HCT116 (cell line): Measurements from ENCODE around the gene RPH3AL. TPM values are rescaled to one million over a fixed set of nuclear protein-coding genes. Genes with fewer than 3 reads are reported as not detected.

Source experiments
- ATAC-seq: fragments of 200-7000 bp; cut with Tn5 transposase; 2 replicates; pipeline ENCODE4 v1.9.1; 2020; ENCODE audit warnings: mild to moderate bottlenecking, moderate library complexity
- BruUV-seq: library from RNA; stranded (reverse); fragments of 400-500 nt; replicated peaks from 2 replicates; lab custom pipeline; 2021; lab: Mats Ljungman, UMichigan
- CTCF ChIA-PET: fragments of 300-600 bp; sonication (Branson Sonifier 250); formaldehyde crosslinking; loops from one replicate; lab custom pipeline; 2021; ENCODE audit warnings: antibody characterized with exemption; lab: Charles Lee
- POLR2A ChIA-PET: fragments of 300-600, 350-600 bp; sonication (Branson Sonifier 250); formaldehyde crosslinking; loops from one replicate; lab custom pipeline; 2021; ENCODE audit warnings: antibody characterized with exemption; lab: Charles Lee
- RAD21 ChIA-PET, 2 experiments: fragments of 300-600 bp; sonication (Branson Sonifier 250); formaldehyde crosslinking; loops; one replicate each; lab custom pipeline; 2023; ENCODE audit warnings: low total read pairs in 2 of 2; ENCODE audit not compliant: uncharacterized antibody in 2 of 2, unreplicated experiment in 2 of 2, low non-redundant PET in 1 of 2; lab: Charles Lee
- DNase-seq: peaks from one replicate; pipeline ENCODE4 v3.0.0-alpha.2; 2010; ENCODE audit warnings: low read depth, low spot score
- H2AFZ ChIP-seq: fragments of 200-600 bp; shearing (Covaris generic), sonication (generic); 2 replicates; pipeline ENCODE4 v1.6.1; 2017; ENCODE audit warnings: low read depth, mixed run types, mixed read lengths, antibody characterized with exemption, low read length; ENCODE audit not compliant: poor library complexity, severe bottlenecking
- H3K27ac ChIP-seq: 2 replicates; pipeline ENCODE4 v1.5.1; 2012; ENCODE audit warnings: low read depth, low read length
- H3K27me3 ChIP-seq: fragments of 200-600 bp; sonication (generic); 2 replicates; pipeline ENCODE4 v1.6.1; 2016; ENCODE audit warnings: mixed run types, low read length, mixed read lengths; ENCODE audit not compliant: insufficient read depth
- H3K36me3 ChIP-seq, 2 experiments: fragments of 200-500 bp in 1 of 2; fragments of 200-600 bp in 1 of 2; sonication (Bioruptor generic) in 1 of 2; sonication (generic) in 1 of 2; 2 replicates each; pipeline versions ENCODE4 v1.5.1 to v1.6.1; 2014 to 2016; ENCODE audit warnings: low read length in 2 of 2, inconsistent platforms in 1 of 2, mixed read lengths in 1 of 2, mixed run types in 1 of 2; ENCODE audit not compliant: insufficient read depth in 2 of 2, control insufficient read depth in 1 of 2
- H3K4me1 ChIP-seq, 2 experiments: fragments of 200-600 bp in 1 of 2; sonication (generic) in 1 of 2; 2 replicates each; pipeline versions ENCODE4 v1.5.1 to v1.6.1; 2012 to 2017; ENCODE audit warnings: low read length in 2 of 2, inconsistent platforms in 1 of 2, mild to moderate bottlenecking in 1 of 2, mixed read lengths in 1 of 2, mixed run types in 1 of 2, moderate library complexity in 1 of 2; ENCODE audit not compliant: insufficient read depth in 2 of 2, control insufficient read depth in 1 of 2
- H3K4me2 ChIP-seq: fragments of 200-600 bp; sonication (generic); 2 replicates; pipeline ENCODE4 v1.6.1; 2017; ENCODE audit warnings: mixed run types, low read length, mixed read lengths
- H3K4me3 ChIP-seq, 2 experiments: fragments of 200-600 bp in 1 of 2; sonication (generic) in 1 of 2; replicated peaks in 1 of 2; 2 replicates each; pipeline ENCODE4 v1.5.1; 2011 to 2016; ENCODE audit warnings: low read length in 2 of 2, control low read depth in 1 of 2, low read depth in 1 of 2, mild to moderate bottlenecking in 1 of 2, mixed read lengths in 1 of 2, mixed run types in 1 of 2
- H3K79me2 ChIP-seq: fragments of 200-600 bp; sonication (generic); 2 replicates; pipeline ENCODE4 v1.6.1; 2017; ENCODE audit warnings: mild to moderate bottlenecking, mixed run types, low read length, moderate library complexity, mixed read lengths; ENCODE audit not compliant: insufficient read depth
- H3K9ac ChIP-seq: fragments of 200-600 bp; sonication (generic); 2 replicates; pipeline ENCODE4 v1.6.1; 2016; ENCODE audit warnings: low read length, mixed read lengths
- H3K9me2 ChIP-seq: fragments of 200-600 bp; sonication (generic), shearing (Covaris generic); 2 replicates; pipeline ENCODE4 v1.6.1; 2017; ENCODE audit warnings: mixed run types, mild to moderate bottlenecking, moderate library complexity; ENCODE audit not compliant: insufficient read depth
- H3K9me3 ChIP-seq, 2 experiments: fragments of 200-500 bp in 1 of 2; fragments of 200-600 bp in 1 of 2; sonication (Bioruptor generic) in 1 of 2; sonication (generic) in 1 of 2; 2 replicates each; pipeline ENCODE4 v1.6.1; 2014 to 2017; ENCODE audit warnings: low read length in 2 of 2, mixed read lengths in 2 of 2, inconsistent platforms in 1 of 2, low read depth in 1 of 2, mild to moderate bottlenecking in 1 of 2, mixed run types in 1 of 2, moderate library complexity in 1 of 2; ENCODE audit not compliant: control insufficient read depth in 1 of 2, insufficient read depth in 1 of 2
- H4K20me1 ChIP-seq: fragments of 200-600 bp; sonication (generic), shearing (Covaris generic); 2 replicates; pipeline ENCODE4 v1.6.1; 2017; ENCODE audit warnings: mixed run types, mild to moderate bottlenecking, moderate library complexity; ENCODE audit not compliant: insufficient read depth
- CBX3 ChIP-seq: IDR thresholded peaks from 2 replicates; pipeline ENCODE4 v1.6.1; 2012; ENCODE audit warnings: low read depth
- EGR1 ChIP-seq: IDR thresholded peaks from 2 replicates; pipeline ENCODE4 v1.6.1; 2012; ENCODE audit warnings: low read depth
- EZH2 ChIP-seq: fragments of 200-600 bp; sonication (generic); IDR thresholded peaks from 2 replicates; pipeline ENCODE4 v1.6.1; 2017; ENCODE audit warnings: antibody characterized with exemption, mixed run types
- EZH2phosphoT487 ChIP-seq: fragments of 200-600 bp; IDR thresholded peaks from 2 replicates; pipeline ENCODE4 v1.6.1; 2018; ENCODE audit warnings: antibody characterized with exemption, borderline replicate concordance
- FOSL1 ChIP-seq: IDR thresholded peaks from 2 replicates; pipeline ENCODE4 v1.6.1; 2012; ENCODE audit warnings: low read depth
- MAX ChIP-seq: IDR thresholded peaks from 2 replicates; pipeline ENCODE4 v1.6.1; 2012
- POLR2A ChIP-seq: IDR thresholded peaks from 2 replicates; pipeline ENCODE4 v1.7.0; 2011; ENCODE audit warnings: borderline replicate concordance; ENCODE audit not compliant: insufficient read depth, insufficient read length; ENCODE audit errors: extremely low read depth
- POLR2AphosphoS5 ChIP-seq: IDR thresholded peaks from 2 replicates; pipeline ENCODE4 v1.6.1; 2011; ENCODE audit warnings: mild to moderate bottlenecking, low read depth, low read length, moderate library complexity
- RAD21 ChIP-seq: IDR thresholded peaks from 2 replicates; pipeline ENCODE4 v1.6.1; 2012; ENCODE audit warnings: low read depth, mild to moderate bottlenecking
- REST ChIP-seq: IDR thresholded peaks from 2 replicates; pipeline ENCODE4 v1.6.1; 2012; ENCODE audit warnings: low read depth
- SIN3A ChIP-seq: IDR thresholded peaks from 2 replicates; pipeline ENCODE4 v1.6.1; 2012; ENCODE audit warnings: low read depth
- SP1 ChIP-seq: IDR thresholded peaks from 2 replicates; pipeline ENCODE4 v1.6.1; 2012; ENCODE audit warnings: low read depth
- SRF ChIP-seq: IDR thresholded peaks from 2 replicates; pipeline ENCODE4 v1.6.1; 2012; ENCODE audit warnings: low read depth
- TCF7L2 ChIP-seq: IDR thresholded peaks from 2 replicates; pipeline ENCODE4 v1.7.0; 2011; ENCODE audit warnings: borderline replicate concordance, inconsistent platforms; ENCODE audit not compliant: insufficient read depth, insufficient read length; ENCODE audit errors: extremely low read depth
- YY1 ChIP-seq: IDR thresholded peaks from 2 replicates; pipeline ENCODE4 v1.6.1; 2011; ENCODE audit warnings: low read length, low read depth, moderate library complexity, mild to moderate bottlenecking; ENCODE audit not compliant: insufficient replicate concordance; ENCODE audit errors: extremely low read depth
- ZBTB33 ChIP-seq: IDR thresholded peaks from 2 replicates; pipeline ENCODE4 v1.6.1; 2011; ENCODE audit warnings: mild to moderate bottlenecking, low read length, moderate library complexity; ENCODE audit not compliant: insufficient replicate concordance; ENCODE audit errors: extremely low read depth
- ZFX ChIP-seq: fragments of 450-650 bp; IDR thresholded peaks from 2 replicates; pipeline ENCODE4 v1.6.1; 2017
- ZNF274 ChIP-seq: fragments of 200-500 bp; sonication (Bioruptor generic); IDR thresholded peaks from 2 replicates; pipeline ENCODE4 v1.6.1; 2014; ENCODE audit warnings: mild to moderate bottlenecking, low read depth, low read length, inconsistent platforms
- intact Hi-C: fragments of 100-400 bp; cut with micrococcal nuclease; formaldehyde crosslinking; loops from 2 replicates; pipeline ENCODE4 v1.10.0; 2022
- total RNA-seq: library from RNA; stranded (reverse); gene quantifications from one replicate; pipeline ENCODE4 v1.2.1, GENCODE V29; 2021; ENCODE audit not compliant: unreplicated experiment
- TF ChIP-seq, protein P1 (sequence below): IDR thresholded peaks from 2 replicates; pipeline ENCODE4 v1.6.1; 2012
- TF ChIP-seq, protein P2 (sequence below), 3 experiments: fragments of 200-600 bp in 1 of 3; sonication (generic) in 1 of 3; IDR thresholded peaks in 2 of 3; conservative IDR thresholded peaks in 1 of 3; 2 replicates each; pipeline ENCODE4 v1.5.1; 2012 to 2017; ENCODE audit warnings: low read depth in 2 of 3, low read length in 2 of 3, antibody characterized with exemption in 1 of 3, borderline replicate concordance in 1 of 3, control low read depth in 1 of 3, mild to moderate bottlenecking in 1 of 3, mixed read lengths in 1 of 3, mixed run types in 1 of 3, moderate library complexity in 1 of 3; ENCODE audit not compliant: insufficient read depth in 1 of 3

The RPH3AL gene
- total RNA-seq, 1 experiment from 2014 or later: 17.0 TPM

DNA sequence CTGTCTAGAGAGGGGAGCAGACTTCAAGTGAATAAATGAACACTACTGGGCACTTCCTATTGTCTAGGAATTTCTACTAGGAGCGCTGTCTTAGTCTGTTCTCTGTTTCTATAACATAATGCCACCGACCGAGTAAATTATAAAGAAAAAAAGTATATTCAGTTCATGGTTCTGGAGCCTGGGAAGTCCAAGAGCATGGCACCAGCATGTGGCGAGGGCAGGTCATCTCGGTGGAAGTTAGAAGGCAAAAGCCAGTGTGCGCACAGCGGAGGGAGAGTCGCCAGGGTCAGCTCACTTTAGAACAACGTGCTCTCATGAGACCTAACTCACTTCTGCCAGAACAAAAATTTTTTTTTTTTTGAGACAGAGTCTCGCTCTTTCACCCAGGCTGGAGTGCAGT, 35.5 kb upstream of the RPH3AL start:
- H3K9me3 ChIP-seq: no peaks in the 10 kb centered on the region
- intact Hi-C loops: no loop called here
- no peaks in the 10 kb centered on the region for H3K79me2 ChIP-seq
- BruUV-seq: no TSS peak
- no peaks in the 10 kb centered on the region for H3K9me2 ChIP-seq
- H3K4me1 ChIP-seq: peaks cover 8 to 15% of the 10 kb centered on the region in 2 experiments
- no peaks in the 10 kb centered on the region for H4K20me1 ChIP-seq
- H3K4me2 ChIP-seq: no peak overlapping the region
- H2AFZ ChIP-seq: no peak overlapping the region
- DNase-seq (no peak), ATAC-seq (no peak)
- H3K4me3 ChIP-seq: no peak overlapping the region
- RAD21 ChIA-PET: no interaction called here
- H3K9ac ChIP-seq: no peak overlapping the region
- POLR2A ChIA-PET: no interaction called here
- TF ChIP-seq TCF7L2: no peak
- TF ChIP-seq, protein P1, sequence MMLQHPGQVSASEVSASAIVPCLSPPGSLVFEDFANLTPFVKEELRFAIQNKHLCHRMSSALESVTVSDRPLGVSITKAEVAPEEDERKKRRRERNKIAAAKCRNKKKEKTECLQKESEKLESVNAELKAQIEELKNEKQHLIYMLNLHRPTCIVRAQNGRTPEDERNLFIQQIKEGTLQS: no peak
- no peak for TF ChIP-seq SRF
- TF ChIP-seq ZFX: no peak
- TF ChIP-seq REST: no peak
- TF ChIP-seq SP1: no peak
- TF ChIP-seq ZNF274: no peak
- TF ChIP-seq POLR2A: no peak
- no peak for TF ChIP-seq MAX
- no peak for TF ChIP-seq FOSL1
- no peak for TF ChIP-seq EZH2phosphoT487
- no peak for TF ChIP-seq RAD21
- no peak for TF ChIP-seq EGR1
- TF ChIP-seq, protein P2, sequence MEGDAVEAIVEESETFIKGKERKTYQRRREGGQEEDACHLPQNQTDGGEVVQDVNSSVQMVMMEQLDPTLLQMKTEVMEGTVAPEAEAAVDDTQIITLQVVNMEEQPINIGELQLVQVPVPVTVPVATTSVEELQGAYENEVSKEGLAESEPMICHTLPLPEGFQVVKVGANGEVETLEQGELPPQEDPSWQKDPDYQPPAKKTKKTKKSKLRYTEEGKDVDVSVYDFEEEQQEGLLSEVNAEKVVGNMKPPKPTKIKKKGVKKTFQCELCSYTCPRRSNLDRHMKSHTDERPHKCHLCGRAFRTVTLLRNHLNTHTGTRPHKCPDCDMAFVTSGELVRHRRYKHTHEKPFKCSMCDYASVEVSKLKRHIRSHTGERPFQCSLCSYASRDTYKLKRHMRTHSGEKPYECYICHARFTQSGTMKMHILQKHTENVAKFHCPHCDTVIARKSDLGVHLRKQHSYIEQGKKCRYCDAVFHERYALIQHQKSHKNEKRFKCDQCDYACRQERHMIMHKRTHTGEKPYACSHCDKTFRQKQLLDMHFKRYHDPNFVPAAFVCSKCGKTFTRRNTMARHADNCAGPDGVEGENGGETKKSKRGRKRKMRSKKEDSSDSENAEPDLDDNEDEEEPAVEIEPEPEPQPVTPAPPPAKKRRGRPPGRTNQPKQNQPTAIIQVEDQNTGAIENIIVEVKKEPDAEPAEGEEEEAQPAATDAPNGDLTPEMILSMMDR (IDR thresholded peaks at IDR 0.05 in 2 of 3, conservative IDR thresholded peaks at IDR 0.05 in 1 of 3; ENCODE audit: borderline replicate concordance in 1 of 3, insufficient read depth in 1 of 3, low read depth in 2 of 3, low read length in 2 of 3): no peak
- TF ChIP-seq EZH2: no peak
- TF ChIP-seq ZBTB33: no peak
- TF ChIP-seq SIN3A: no peak
- no peak for TF ChIP-seq POLR2AphosphoS5
- TF ChIP-seq CBX3: no peak
- TF ChIP-seq YY1: no peak
- H3K27me3 ChIP-seq: no peaks in the 10 kb centered on the region
- CTCF ChIA-PET: no interaction called here
- no peak overlapping the region for H3K27ac ChIP-seq
- H3K36me3 ChIP-seq: no peaks in the 10 kb centered on the region
